SK-N-SH (cell line): ENCODE results near the gene KRTAP4-3.
"Not testable (repeated sequence)": the region's sequence is repeated elsewhere in the genome, so short reads cannot be mapped to it uniquely, and the experiment has no call there.

Source experiments
- CTCF ChIP-seq: fragments of 200-600 bp; sonication (generic); IDR thresholded peaks from 2 replicates; pipeline ENCODE4 v1.6.1; 2017; ENCODE audit warnings: antibody characterized with exemption, mild to moderate bottlenecking, moderate library complexity
- ELF1 ChIP-seq: IDR thresholded peaks from 2 replicates; pipeline ENCODE4 v1.4.0; 2012
- EP300 ChIP-seq, 2 experiments: IDR thresholded peaks; 2 replicates each; pipeline versions ENCODE4 v1.4.0 to v1.6.1; 2012; ENCODE audit warnings: borderline replicate concordance in 1 of 2, low read depth in 1 of 2, low read length in 1 of 2
- GABPA ChIP-seq: IDR thresholded peaks from 2 replicates; pipeline ENCODE4 v1.4.0; 2012; ENCODE audit warnings: low read depth, mild to moderate bottlenecking
- MEF2A ChIP-seq: IDR thresholded peaks from 2 replicates; pipeline ENCODE4 v1.4.0; 2012; ENCODE audit warnings: low read depth, borderline replicate concordance
- MXI1 ChIP-seq: IDR thresholded peaks from 2 replicates; pipeline ENCODE4 v1.6.1; 2012; ENCODE audit warnings: mild to moderate bottlenecking, low read depth, low read length, improper control_type of control experiment
- NFIC ChIP-seq: IDR thresholded peaks from 2 replicates; pipeline ENCODE4 v1.4.0; 2012; ENCODE audit warnings: borderline replicate concordance
- RAD21 ChIP-seq: IDR thresholded peaks from 2 replicates; pipeline ENCODE4 v1.6.1; 2012; ENCODE audit warnings: mild to moderate bottlenecking, low read length
- RCOR1 ChIP-seq: fragments of 150-350 bp; IDR thresholded peaks from 2 replicates; pipeline ENCODE4 v1.6.1; 2017; ENCODE audit warnings: antibody characterized with exemption, low read length
- REST ChIP-seq: IDR thresholded peaks from 2 replicates; pipeline ENCODE4 v1.6.1; 2012; ENCODE audit warnings: mild to moderate bottlenecking, low read depth, low read length, moderate library complexity
- TAF1 ChIP-seq: IDR thresholded peaks from 2 replicates; pipeline ENCODE4 v1.6.1; 2012; ENCODE audit warnings: low read depth, mild to moderate bottlenecking, low read length, moderate library complexity, borderline replicate concordance
- TEAD4 ChIP-seq: IDR thresholded peaks from 2 replicates; pipeline ENCODE4 v1.4.0; 2012; ENCODE audit warnings: mild to moderate bottlenecking, borderline replicate concordance; ENCODE audit not compliant: insufficient read depth
- YY1 ChIP-seq: IDR thresholded peaks from 2 replicates; pipeline ENCODE4 v1.4.0; 2012; ENCODE audit warnings: low read depth, mild to moderate bottlenecking

GRCh38 chr17:41160190-41160589 lies 7.8 kb downstream of the KRTAP4-3 start:
- not testable (repeated sequence) for TF ChIP-seq CTCF; RCOR1; MXI1; MEF2A; TEAD4; TAF1; RAD21; YY1; ELF1; GABPA; NFIC; REST; EP300 (IDR thresholded peaks at IDR 0.05; ENCODE audit: borderline replicate concordance in 1 of 2, low read depth in 1 of 2, low read length in 1 of 2)
